Measurements from ENCODE around the gene MT1G. TPM values are rescaled to one million over a fixed set of nuclear protein-coding genes. Genes with fewer than 3 reads are reported as not detected.

MT1G gene
- polyA plus RNA-seq, 2 of the 4 experiments (the other 2 are of a cell fraction), result not detected

GRCh38 chr16:56645311-56645710 lies 22.6 kb downstream of the MT1G start:
- H3K9me3 ChIP-seq, result no peaks in the 10 kb centered on the region
- H3K4me3 ChIP-seq, result no peak overlapping the region
- DNase-seq (ENCODE audit: low read depth in 1 of 2, low spot score in 1 of 2) (no peak), FAIRE-seq (no peak), ATAC-seq (no peak)
- ChIA-PET CTCF (interaction anchor here (0.6 to 25.6 kb wide), 2 partner anchors 36 to 57 kb away, joined by 3 to 340 read pairs; partner anchors contain the start of gene MT2A), POLR2A (no interaction called here)
- no peak overlapping the region for H3K4me2 ChIP-seq
- WGBS (ENCODE audit: missing lambda C conversion rate), result 82% methylated on average over 1 of the region's 1 CpG
- H3K27ac ChIP-seq, result no peak overlapping the region
- peaks cover 16% of the 10 kb centered on the region for H3K4me1 ChIP-seq
- no peak for TF ChIP-seq ZSCAN20 (CRISPR knock-in tag; IDR thresholded peaks at IDR 0.05)
- TF ChIP-seq BHLHE40 (IDR thresholded peaks at IDR 0.05; ENCODE audit: low read depth, low read length), result no peak
- TF ChIP-seq CBX2 (IDR thresholded peaks at IDR 0.05; ENCODE audit: borderline replicate concordance, low read depth), result no peak
- TF ChIP-seq CBX8 (IDR thresholded peaks at IDR 0.05), result no peak
- TF ChIP-seq JUNB (IDR thresholded peaks at IDR 0.05), result no peak
- TF ChIP-seq CHD4 (IDR thresholded peaks at IDR 0.05; ENCODE audit: borderline replicate concordance), result no peak
- no peak for TF ChIP-seq HOXA7 (CRISPR knock-in tag; IDR thresholded peaks at IDR 0.05)
- TF ChIP-seq REST (IDR thresholded peaks at IDR 0.05), result no peak
- no peak for TF ChIP-seq ELK1 (IDR thresholded peaks at IDR 0.05; ENCODE audit: low read depth, low read length)
- no peak for TF ChIP-seq GATA3 (IDR thresholded peaks at IDR 0.05; ENCODE audit: borderline replicate concordance)
- no peak for TF ChIP-seq HMGXB4 (CRISPR knock-in tag; IDR thresholded peaks at IDR 0.05; ENCODE audit: borderline replicate concordance)
- TF ChIP-seq HOXB13 (CRISPR knock-in tag; IDR thresholded peaks at IDR 0.05; ENCODE audit: low read depth), result no peak
- no peak for TF ChIP-seq HES2 (IDR thresholded peaks at IDR 0.05)

GRCh38 chr16:56643833-56644232 lies 24.0 kb downstream of the MT1G start:
- peak overlapping the region; percentile 72 to 90; a peak in 5 of 6 replicates for H3K27ac ChIP-seq
- H3K4me3 ChIP-seq, result peak overlapping the region; percentile 38
- H3K4me2 ChIP-seq, result peak overlapping the region; percentile 78

More at GRCh38 chr16:56643833-56644232, 24.0 kb downstream of the MT1G start:
- Histone ChIP-seq H3K9me3 (no peaks in the 10 kb centered on the region), H3K4me1 (peaks cover 7% of the 10 kb centered on the region; the same call in 2 of the 3 replicates)
- POLR2A ChIA-PET, result interaction anchor here (0.6 to 2.2 kb wide), 7 partner anchors 13 to 40 kb away, joined by 3 to 33 read pairs (median 4); partner anchors contain the start of genes MT1F, MT1X and MT2A
- no peak for TF ChIP-seq ZSCAN20 (CRISPR knock-in tag; IDR thresholded peaks at IDR 0.05)
- TF ChIP-seq NFE2L2 (conservative IDR thresholded peaks at IDR 0.05; ENCODE audit: low read length), result no peak
- no peak for TF ChIP-seq E2F6 (IDR thresholded peaks at IDR 0.05; ENCODE audit: borderline replicate concordance, low read depth)
- TF ChIP-seq CTCF (IDR thresholded peaks at IDR 0.05), result 0 out of 3 replicates have a peak, but pooled peaks have one; percentile 2
- TF ChIP-seq BHLHE40 (IDR thresholded peaks at IDR 0.05; ENCODE audit: low read depth, low read length), result no peak
- FAIRE-seq (no peak), DNase-seq (ENCODE audit: low read depth in 1 of 2, low spot score in 1 of 2) (no peak), ATAC-seq (no peak)
- 68% methylated on average over 5 of the region's 5 CpGs for WGBS (ENCODE audit: missing lambda C conversion rate)
- CTCF ChIA-PET, result interaction anchor here (0.7 to 25.6 kb wide), 25 partner anchors 9 to 217 kb away, joined by 3 to 340 read pairs (median 4); partner anchors contain the start of genes MT1B, MT1E, MT1G and MT1H

Measured in A549 (cell line).